Measurements from ENCODE around the gene EFS. TPM values are rescaled to one million over a fixed set of nuclear protein-coding genes. Genes with fewer than 3 reads are reported as not detected.

EFS gene
- total RNA-seq, 1 experiment from 2014 or later, result 0.14 TPM

DNA sequence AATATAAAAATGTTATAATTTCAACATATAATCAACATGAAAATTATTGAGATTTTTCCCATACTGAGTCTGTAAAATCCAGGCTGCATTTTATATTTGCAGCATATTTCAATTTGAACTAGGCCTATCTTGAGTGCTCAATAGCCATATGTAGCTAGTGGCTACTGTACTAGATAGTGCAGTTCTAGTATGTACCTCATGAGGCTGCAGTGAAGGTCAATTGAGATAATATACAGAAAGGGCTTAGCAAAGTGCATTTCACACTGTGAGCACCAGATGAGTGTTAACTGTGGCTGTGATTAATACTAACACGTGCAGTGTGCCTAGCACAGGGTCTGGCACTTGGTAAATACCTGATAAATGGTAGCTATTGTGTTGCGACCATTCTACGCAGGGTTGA is 6.9 kb downstream of the EFS start:
- Mint-ChIP-seq H3K4me1 (ENCODE audit: low read depth, unreplicated experiment) (peaks cover 5% of the 10 kb centered on the region), H3K36me3 (ENCODE audit: insufficient read depth, unreplicated experiment) (no peaks in the 10 kb centered on the region), H3K4me3 (ENCODE audit: unreplicated experiment) (no peak overlapping the region), H3K27ac (ENCODE audit: unreplicated experiment) (no peak overlapping the region), H3K9me3 (ENCODE audit: unreplicated experiment) (no peaks in the 10 kb centered on the region), H3K27me3 (ENCODE audit: insufficient read depth, unreplicated experiment) (peaks cover 14% of the 10 kb centered on the region)
- no peaks in the 10 kb centered on the region for H3K36me3 ChIP-seq (ENCODE audit: control insufficient read depth, insufficient read depth, low read length)
- no peak overlapping the region for H3K4me3 ChIP-seq (ENCODE audit: low read depth, low read length)
- H3K9me3 ChIP-seq, result no peaks in the 10 kb centered on the region
- DNase-seq, result no peak
- CTCF ChIA-PET, result interaction anchor here (1.2 kb wide), 1 partner anchor 13 kb away, joined by 3 read pairs; no protein-coding TSS in a partner anchor
- POLR2A ChIA-PET, result no interaction called here
- TF ChIP-seq, protein P1, sequence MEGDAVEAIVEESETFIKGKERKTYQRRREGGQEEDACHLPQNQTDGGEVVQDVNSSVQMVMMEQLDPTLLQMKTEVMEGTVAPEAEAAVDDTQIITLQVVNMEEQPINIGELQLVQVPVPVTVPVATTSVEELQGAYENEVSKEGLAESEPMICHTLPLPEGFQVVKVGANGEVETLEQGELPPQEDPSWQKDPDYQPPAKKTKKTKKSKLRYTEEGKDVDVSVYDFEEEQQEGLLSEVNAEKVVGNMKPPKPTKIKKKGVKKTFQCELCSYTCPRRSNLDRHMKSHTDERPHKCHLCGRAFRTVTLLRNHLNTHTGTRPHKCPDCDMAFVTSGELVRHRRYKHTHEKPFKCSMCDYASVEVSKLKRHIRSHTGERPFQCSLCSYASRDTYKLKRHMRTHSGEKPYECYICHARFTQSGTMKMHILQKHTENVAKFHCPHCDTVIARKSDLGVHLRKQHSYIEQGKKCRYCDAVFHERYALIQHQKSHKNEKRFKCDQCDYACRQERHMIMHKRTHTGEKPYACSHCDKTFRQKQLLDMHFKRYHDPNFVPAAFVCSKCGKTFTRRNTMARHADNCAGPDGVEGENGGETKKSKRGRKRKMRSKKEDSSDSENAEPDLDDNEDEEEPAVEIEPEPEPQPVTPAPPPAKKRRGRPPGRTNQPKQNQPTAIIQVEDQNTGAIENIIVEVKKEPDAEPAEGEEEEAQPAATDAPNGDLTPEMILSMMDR (IDR thresholded peaks at IDR 0.05; ENCODE audit: insufficient read depth in 1 of 2, low read depth in 1 of 2, low read length in 1 of 2, severe bottlenecking in 1 of 2, unreplicated experiment in 1 of 2), result no peak
- BruUV-seq (replicated peaks), result no TSS peak
- no peaks in the 10 kb centered on the region for H3K27me3 ChIP-seq (replicated peaks; ENCODE audit: control insufficient read depth, insufficient read depth, low read length)
- intact Hi-C loops (cut with micrococcal nuclease; ENCODE audit: unreplicated experiment), result no loop called here
- H3K4me1 ChIP-seq, result no peaks in the 10 kb centered on the region

DNA sequence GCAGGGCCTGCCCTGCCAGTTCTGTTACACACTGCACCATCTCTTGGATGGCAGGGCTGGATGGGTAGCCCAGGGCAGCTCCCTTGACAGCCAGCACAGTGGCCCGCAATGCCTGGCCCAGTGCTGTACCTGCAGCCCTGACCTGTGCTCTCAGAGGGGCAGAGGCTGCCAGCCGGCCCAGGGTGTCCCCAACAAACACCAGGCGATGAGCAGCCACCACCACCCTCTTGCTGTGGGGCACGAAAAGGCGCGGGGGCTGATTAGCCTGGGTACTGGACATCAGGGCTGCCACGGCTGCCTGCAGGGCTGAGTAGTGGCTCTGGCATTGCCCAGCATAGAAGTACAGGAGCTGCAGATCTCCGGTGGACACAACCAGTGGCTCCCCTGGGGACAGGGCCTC is 7.7 kb downstream of the EFS start:
- Histone ChIP-seq H3K4me3 (ENCODE audit: low read depth, low read length) (no peak overlapping the region), H3K4me1 (0 out of 2 replicates have a peak, but pooled peaks cover under 1% of the 10 kb centered on the region), H3K27me3 (replicated peaks; ENCODE audit: control insufficient read depth, insufficient read depth, low read length) (no peaks in the 10 kb centered on the region), H3K36me3 (ENCODE audit: control insufficient read depth, insufficient read depth, low read length) (no peaks in the 10 kb centered on the region), H3K9me3 (no peaks in the 10 kb centered on the region)
- Mint-ChIP-seq H3K27me3 (ENCODE audit: insufficient read depth, unreplicated experiment) (peaks cover 14% of the 10 kb centered on the region), H3K36me3 (ENCODE audit: insufficient read depth, unreplicated experiment) (no peaks in the 10 kb centered on the region), H3K9me3 (ENCODE audit: unreplicated experiment) (no peaks in the 10 kb centered on the region), H3K27ac (ENCODE audit: unreplicated experiment) (no peak overlapping the region), H3K4me1 (ENCODE audit: low read depth, unreplicated experiment) (peaks cover 6% of the 10 kb centered on the region), H3K4me3 (ENCODE audit: unreplicated experiment) (no peak overlapping the region)
- intact Hi-C loops (cut with micrococcal nuclease; ENCODE audit: unreplicated experiment), result no loop called here
- ChIA-PET POLR2A (no interaction called here), CTCF (interaction anchor here (1.2 kb wide), 1 partner anchor 12 kb away, joined by 3 read pairs; no protein-coding TSS in a partner anchor)
- no TSS peak for BruUV-seq (replicated peaks)
- TF ChIP-seq, protein P1 (IDR thresholded peaks at IDR 0.05; ENCODE audit: insufficient read depth in 1 of 2, low read depth in 1 of 2, low read length in 1 of 2, severe bottlenecking in 1 of 2, unreplicated experiment in 1 of 2), result no peak
- DNase-seq, result no peak

DNA sequence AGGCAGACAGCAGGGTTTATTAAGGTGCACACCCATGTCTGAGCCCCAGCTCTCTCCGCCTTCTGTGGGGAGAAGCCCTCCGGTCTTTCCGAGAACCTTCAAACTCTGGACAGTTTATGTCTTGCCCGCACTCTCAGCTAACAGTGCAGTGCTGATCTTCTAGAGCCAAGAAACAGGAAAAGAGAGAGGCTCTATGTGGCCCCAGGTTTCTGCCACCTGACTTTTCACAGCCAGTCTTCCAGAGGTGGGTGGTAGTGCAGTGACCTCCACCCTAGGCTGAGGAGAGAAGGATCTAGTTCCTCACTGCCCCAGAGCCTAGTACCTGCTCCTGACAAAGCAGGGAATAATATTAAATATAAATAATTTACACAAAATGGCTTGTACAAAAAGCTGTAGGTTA is 8.3 kb downstream of the EFS start:
- Histone ChIP-seq H3K27me3 (replicated peaks; ENCODE audit: control insufficient read depth, insufficient read depth, low read length) (no peaks in the 10 kb centered on the region), H3K9me3 (no peaks in the 10 kb centered on the region), H3K4me1 (0 out of 2 replicates have a peak, but pooled peaks cover 3% of the 10 kb centered on the region), H3K4me3 (ENCODE audit: low read depth, low read length) (no peak overlapping the region), H3K36me3 (ENCODE audit: control insufficient read depth, insufficient read depth, low read length) (no peaks in the 10 kb centered on the region)
- no peak for DNase-seq
- ChIA-PET CTCF (no interaction called here), POLR2A (no interaction called here)
- BruUV-seq (replicated peaks), result no TSS peak
- intact Hi-C loops (cut with micrococcal nuclease; ENCODE audit: unreplicated experiment), result no loop called here
- no peak overlapping the region for H3K27ac Mint-ChIP-seq (ENCODE audit: unreplicated experiment)
- H3K4me1 Mint-ChIP-seq (ENCODE audit: low read depth, unreplicated experiment), result peaks cover 6% of the 10 kb centered on the region
- no peaks in the 10 kb centered on the region for H3K36me3 Mint-ChIP-seq (ENCODE audit: insufficient read depth, unreplicated experiment)
- TF ChIP-seq, protein P1 (IDR thresholded peaks at IDR 0.05; ENCODE audit: insufficient read depth in 1 of 2, low read depth in 1 of 2, low read length in 1 of 2, severe bottlenecking in 1 of 2, unreplicated experiment in 1 of 2), result no peak
- H3K4me3 Mint-ChIP-seq (ENCODE audit: unreplicated experiment), result no peak overlapping the region
- peaks cover 14% of the 10 kb centered on the region for H3K27me3 Mint-ChIP-seq (ENCODE audit: insufficient read depth, unreplicated experiment)
- no peaks in the 10 kb centered on the region for H3K9me3 Mint-ChIP-seq (ENCODE audit: unreplicated experiment)
